CD14-positive monocyte (primary cell): ENCODE measurements around the gene DESI1. TPM values are rescaled to one million over a fixed set of nuclear protein-coding genes. Genes with fewer than 3 reads are reported as not detected.

Experiments used
- DNase-seq, 3 donors: peaks; one replicate each; pipeline ENCODE4 v3.0.0-alpha.2; 2011 to 2022
- H2AFZ ChIP-seq: 2 replicates; pipeline ENCODE4 v1.6.0; 2012; ENCODE audit warnings: mild to moderate bottlenecking, low read depth, low read length, inconsistent platforms; ENCODE audit not compliant: insufficient read depth, poor library complexity, severe bottlenecking
- H3K27ac ChIP-seq, 2 donors: 1 replicate in 1 of 2; 2 replicates in 1 of 2; pipeline ENCODE4 v1.5.1; 2012 to 2013; ENCODE audit warnings: low read length in 2 of 2, control low read depth in 1 of 2, inconsistent platforms in 1 of 2, low read depth in 1 of 2, mild to moderate bottlenecking in 1 of 2
- H3K27me3 ChIP-seq, 2 donors: one replicate each; pipeline versions ENCODE4 v1.6.0 to v1.6.1; 2011 to 2013; ENCODE audit warnings: low read length in 2 of 2; ENCODE audit not compliant: control insufficient read depth in 2 of 2, insufficient read depth in 2 of 2
- H3K36me3 ChIP-seq, 2 donors: replicated peaks in 1 of 2; 1 replicate in 1 of 2; 2 replicates in 1 of 2; pipeline versions ENCODE4 v1.5.1 to v1.6.1; 2012 to 2013; ENCODE audit warnings: low read length in 2 of 2, control low read depth in 1 of 2, inconsistent platforms in 1 of 2, mild to moderate bottlenecking in 1 of 2; ENCODE audit not compliant: insufficient read depth in 2 of 2, control insufficient read depth in 1 of 2
- H3K4me1 ChIP-seq, 2 donors: 1 replicate in 1 of 2; 2 replicates in 1 of 2; pipeline versions ENCODE4 v1.5.1 to v1.6.1; 2012 to 2013; ENCODE audit warnings: low read length in 2 of 2, control low read depth in 1 of 2, inconsistent platforms in 1 of 2, mild to moderate bottlenecking in 1 of 2, moderate library complexity in 1 of 2; ENCODE audit not compliant: insufficient read depth in 2 of 2, control insufficient read depth in 1 of 2
- H3K4me2 ChIP-seq: replicated peaks from 2 replicates; pipeline ENCODE3; 2012; ENCODE audit warnings: low read length, moderate library complexity, mild to moderate bottlenecking; ENCODE audit not compliant: poor library complexity, severe bottlenecking; ENCODE audit errors: extremely low read depth
- H3K4me3 ChIP-seq, 3 experiments: fragments of 200-600 bp in 1 of 3; sonication (generic) in 1 of 3; replicated peaks in 1 of 3; 1 replicate in 2 of 3; 2 replicates in 1 of 3; pipeline ENCODE4 v1.5.1; 2011 to 2013; ENCODE audit warnings: low read length in 3 of 3, mild to moderate bottlenecking in 3 of 3, control low read depth in 2 of 3, low read depth in 2 of 3, inconsistent platforms in 1 of 3, moderate library complexity in 1 of 3
- H3K79me2 ChIP-seq: 2 replicates; pipeline ENCODE4 v1.6.0; 2012; ENCODE audit warnings: mild to moderate bottlenecking, control low read depth, inconsistent platforms, low read length, moderate library complexity; ENCODE audit not compliant: insufficient read depth
- H3K9ac ChIP-seq: 2 replicates; pipeline ENCODE4 v1.6.0; 2017; ENCODE audit warnings: low read length, mild to moderate bottlenecking; ENCODE audit not compliant: insufficient read depth, poor library complexity, severe bottlenecking
- H3K9me3 ChIP-seq, 2 donors: replicated peaks in 1 of 2; 1 replicate in 1 of 2; 2 replicates in 1 of 2; pipeline versions ENCODE4 v1.5.1 to v1.6.1; 2012 to 2013; ENCODE audit warnings: low read length in 2 of 2, control low read depth in 1 of 2; ENCODE audit not compliant: control insufficient read depth in 1 of 2, insufficient read depth in 1 of 2
- H4K20me1 ChIP-seq: 2 replicates; pipeline ENCODE4 v1.6.0; 2012; ENCODE audit warnings: mild to moderate bottlenecking, low read length, control low read depth, moderate library complexity; ENCODE audit not compliant: insufficient read depth
- H3K27ac Mint-ChIP-seq, 7 donors: one replicate each; pipeline ENCODE4 v1.8.0; 2020; ENCODE audit warnings: mild to moderate bottlenecking in 7 of 7, mixed read lengths in 7 of 7, moderate library complexity in 6 of 7, inconsistent platforms in 2 of 7
- H3K27me3 Mint-ChIP-seq, 3 donors: one replicate each; pipeline ENCODE4 v1.8.0; 2021 to 2022; ENCODE audit warnings: low read depth in 3 of 3, mild to moderate bottlenecking in 3 of 3, mixed read lengths in 3 of 3, moderate library complexity in 3 of 3, inconsistent platforms in 1 of 3
- H3K36me3 Mint-ChIP-seq, 2 donors: one replicate each; pipeline ENCODE4 v1.8.0; 2020; ENCODE audit warnings: mixed read lengths in 2 of 2, inconsistent platforms in 1 of 2, mild to moderate bottlenecking in 1 of 2
- H3K4me1 Mint-ChIP-seq: one replicate; pipeline ENCODE4 v1.8.0; 2020; ENCODE audit warnings: mild to moderate bottlenecking, mixed read lengths
- H3K4me3 Mint-ChIP-seq, 2 donors: one replicate each; pipeline ENCODE4 v1.8.0; 2020; ENCODE audit warnings: mild to moderate bottlenecking in 2 of 2, mixed read lengths in 2 of 2, moderate library complexity in 1 of 2
- H3K9me3 Mint-ChIP-seq, 7 donors: one replicate each; pipeline ENCODE4 v1.8.0; 2020 to 2022; ENCODE audit warnings: mixed read lengths in 7 of 7, mild to moderate bottlenecking in 6 of 7, moderate library complexity in 6 of 7, inconsistent platforms in 2 of 7
- WGBS: methylation state at CpG from one replicate; pipeline ENCODE4 v1.1.5; 2013; ENCODE audit warnings: missing lambda C conversion rate; ENCODE audit not compliant: insufficient coverage; 5-methylcytosine and 5-hydroxymethylcytosine counted together
- intact Hi-C, 2 donors: fragments of 100-400 bp; cut with micrococcal nuclease; formaldehyde crosslinking; loops; one replicate each; pipeline versions ENCODE4 v1.15.0 to v1.15.1; 2023
- polyA plus RNA-seq, 3 donors: library from polyadenylated mRNA; depleted of rRNA in 1 of 3; unstranded in 2 of 3; stranded (reverse) in 1 of 3; fragments of 300-500 nt in 2 of 3; fragments of >200 nt in 1 of 3; fragmentation: Illumina TruSeq in 2 of 3; gene quantifications; 1 replicate in 2 of 3; 2 replicates in 1 of 3; pipeline ENCODE4 v1.2.3, GENCODE V29; 2012 to 2021
- TF ChIP-seq, protein P1 (sequence below): fragments of 200-600 bp; IDR thresholded peaks from one replicate; pipeline ENCODE4 v1.8.0; 2022; ENCODE audit warnings: antibody characterized with exemption, mild to moderate bottlenecking

DESI1 gene
- polyA plus RNA-seq, 3 donors, result 15.8 to 33.7 (median 31.5) TPM

- Mint-ChIP-seq H3K4me1 (no peaks in the 10 kb centered on the region), H3K36me3 (peaks cover 37 to 49% of the 10 kb centered on the region in 2 donors), H3K4me3 (no peak overlapping the region), H3K27me3 (peaks cover 0 to 4% (median 3%) of the 10 kb centered on the region in 3 donors), H3K27ac (no peak overlapping the region), H3K9me3 (peaks cover 0 to 1% (median 0%) of the 10 kb centered on the region in 7 donors)
- Histone ChIP-seq H3K4me1 (no peaks in the 10 kb centered on the region), H3K9ac (no peak overlapping the region), H3K36me3 (peaks cover 41 to 49% of the 10 kb centered on the region in 2 donors), H3K4me3 (no peak overlapping the region), H4K20me1 (no peaks in the 10 kb centered on the region), H3K27me3 (no peaks in the 10 kb centered on the region), H3K9me3 (no peaks in the 10 kb centered on the region), H3K27ac (no peak overlapping the region), H3K79me2 (no peaks in the 10 kb centered on the region), H2AFZ (no peak overlapping the region), H3K4me2 (no peak overlapping the region)
- WGBS, result 97% methylated on average over 6 of the region's 15 CpGs
- TF ChIP-seq, protein P1, sequence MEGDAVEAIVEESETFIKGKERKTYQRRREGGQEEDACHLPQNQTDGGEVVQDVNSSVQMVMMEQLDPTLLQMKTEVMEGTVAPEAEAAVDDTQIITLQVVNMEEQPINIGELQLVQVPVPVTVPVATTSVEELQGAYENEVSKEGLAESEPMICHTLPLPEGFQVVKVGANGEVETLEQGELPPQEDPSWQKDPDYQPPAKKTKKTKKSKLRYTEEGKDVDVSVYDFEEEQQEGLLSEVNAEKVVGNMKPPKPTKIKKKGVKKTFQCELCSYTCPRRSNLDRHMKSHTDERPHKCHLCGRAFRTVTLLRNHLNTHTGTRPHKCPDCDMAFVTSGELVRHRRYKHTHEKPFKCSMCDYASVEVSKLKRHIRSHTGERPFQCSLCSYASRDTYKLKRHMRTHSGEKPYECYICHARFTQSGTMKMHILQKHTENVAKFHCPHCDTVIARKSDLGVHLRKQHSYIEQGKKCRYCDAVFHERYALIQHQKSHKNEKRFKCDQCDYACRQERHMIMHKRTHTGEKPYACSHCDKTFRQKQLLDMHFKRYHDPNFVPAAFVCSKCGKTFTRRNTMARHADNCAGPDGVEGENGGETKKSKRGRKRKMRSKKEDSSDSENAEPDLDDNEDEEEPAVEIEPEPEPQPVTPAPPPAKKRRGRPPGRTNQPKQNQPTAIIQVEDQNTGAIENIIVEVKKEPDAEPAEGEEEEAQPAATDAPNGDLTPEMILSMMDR, result no peak
- DNase-seq, result no peak
- intact Hi-C loops, result no loop called here
Measured at GRCh38 chr22:41575533-41575932, 45.3 kb downstream of the DESI1 start.

DNA sequence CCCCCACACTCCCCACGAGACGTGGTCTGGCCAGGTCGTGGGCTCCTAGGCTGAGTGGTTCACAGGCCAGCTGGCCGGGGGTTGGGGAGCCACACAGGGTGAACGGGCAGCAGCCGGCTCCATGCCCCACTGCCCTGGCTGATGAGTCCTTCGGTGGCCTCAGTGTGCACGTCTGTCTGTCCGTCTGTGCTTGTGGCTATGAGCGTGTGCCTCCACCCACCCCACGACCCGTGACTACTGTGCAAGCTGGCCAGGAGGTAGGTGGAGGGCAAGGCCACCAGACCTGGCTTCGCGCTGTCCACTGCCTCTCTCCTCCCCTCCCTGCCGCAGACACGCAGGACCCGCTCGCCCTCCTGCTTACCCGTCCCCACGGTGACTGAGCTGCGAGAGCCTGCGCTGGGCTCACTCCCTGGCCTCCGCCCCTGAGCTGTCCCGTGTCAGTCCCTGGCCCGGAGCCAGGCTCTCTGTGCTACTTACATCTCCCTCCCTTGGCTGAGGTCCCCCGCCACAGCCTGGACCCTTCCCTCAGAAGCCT, 45.9 kb downstream of the DESI1 start:
- WGBS, result 94% methylated on average over 22 of the region's 26 CpGs

More for the DNA sequence above, 45.9 kb downstream of the DESI1 start:
- intact Hi-C loops, result no loop called here
- H3K27me3 ChIP-seq, result no peaks in the 10 kb centered on the region
- H3K9ac ChIP-seq, result no peak overlapping the region
- Mint-ChIP-seq H3K27me3 (peaks cover 0 to 4% (median 3%) of the 10 kb centered on the region in 3 donors), H3K36me3 (peaks cover 31 to 43% of the 10 kb centered on the region in 2 donors), H3K27ac (peak overlapping the region in 1 of 7 donors; percentile 76), H3K4me3 (no peak overlapping the region), H3K9me3 (peaks cover 0 to 1% (median 0%) of the 10 kb centered on the region in 7 donors), H3K4me1 (no peaks in the 10 kb centered on the region)
- H3K4me3 ChIP-seq, result no peak overlapping the region
- no peaks in the 10 kb centered on the region for H3K79me2 ChIP-seq
- no peaks in the 10 kb centered on the region for H3K4me1 ChIP-seq
- peaks cover 38 to 43% of the 10 kb centered on the region in 2 donors for H3K36me3 ChIP-seq
- no peaks in the 10 kb centered on the region for H4K20me1 ChIP-seq
- no peak overlapping the region for H3K27ac ChIP-seq
- TF ChIP-seq, protein P1, result no peak
- no peak overlapping the region for H2AFZ ChIP-seq
- H3K9me3 ChIP-seq, result no peaks in the 10 kb centered on the region
- no peak for DNase-seq
- no peak overlapping the region for H3K4me2 ChIP-seq
